ENCODE results near the gene KLHL29. TPM values are rescaled to one million over a fixed set of nuclear protein-coding genes. Genes with fewer than 3 reads are reported as not detected.

KLHL29 gene
- total RNA-seq, 2 experiments from 2014 or later: 2.9 to 3.5 TPM

GRCh38 chr2:23639406-23639982 lies 254.5 kb downstream of the KLHL29 start:
- no peak overlapping the region for H3K27ac Mint-ChIP-seq

GRCh38 chr2:23640711-23641110 lies 255.7 kb downstream of the KLHL29 start:
- Mint-ChIP-seq H3K36me3 (ENCODE audit: low read depth) (no peaks in the 10 kb centered on the region), H3K9me3 (no peaks in the 10 kb centered on the region), H3K4me3 (no peak overlapping the region), H3K27me3 (no peaks in the 10 kb centered on the region), H3K27ac (no peak overlapping the region), H3K4me1 (no peaks in the 10 kb centered on the region)
- CTCF ChIA-PET: no interaction called here
- DNase-seq: no peak
- POLR2A ChIA-PET: no interaction called here

More at GRCh38 chr2:23639406-23639982, 254.5 kb downstream of the KLHL29 start:
- CTCF ChIA-PET: no interaction called here
- Mint-ChIP-seq H3K4me1 (no peaks in the 10 kb centered on the region), H3K4me3 (no peak overlapping the region), H3K27me3 (no peaks in the 10 kb centered on the region), H3K36me3 (ENCODE audit: low read depth) (no peaks in the 10 kb centered on the region), H3K9me3 (no peaks in the 10 kb centered on the region)
- no peak for DNase-seq
- POLR2A ChIA-PET: no interaction called here

GRCh38 chr2:23642516-23642915 lies 257.5 kb downstream of the KLHL29 start:
- Mint-ChIP-seq H3K36me3 (ENCODE audit: low read depth) (no peaks in the 10 kb centered on the region), H3K27ac (no peak overlapping the region), H3K27me3 (no peaks in the 10 kb centered on the region), H3K4me1 (no peaks in the 10 kb centered on the region), H3K4me3 (no peak overlapping the region), H3K9me3 (no peaks in the 10 kb centered on the region)
- ChIA-PET CTCF (no interaction called here), POLR2A (no interaction called here)
- DNase-seq: no peak

- no peaks in the 10 kb centered on the region for H3K36me3 Mint-ChIP-seq (ENCODE audit: low read depth)
- H3K27ac Mint-ChIP-seq: no peak overlapping the region
- no peak for DNase-seq
- no peaks in the 10 kb centered on the region for H3K4me1 Mint-ChIP-seq
- POLR2A ChIA-PET: no interaction called here
- H3K27me3 Mint-ChIP-seq: no peaks in the 10 kb centered on the region
- H3K9me3 Mint-ChIP-seq: no peaks in the 10 kb centered on the region
- CTCF ChIA-PET: interaction anchor here (1.0 kb wide), 1 partner anchor 26 kb away, joined by 3 read pairs; no protein-coding TSS in a partner anchor
- H3K4me3 Mint-ChIP-seq: no peak overlapping the region
Observed at GRCh38 chr2:23645230-23645808, 260.3 kb downstream of the KLHL29 start.

- no peak for DNase-seq
- POLR2A ChIA-PET: no interaction called here
- H3K27me3 Mint-ChIP-seq: no peaks in the 10 kb centered on the region
- no peak overlapping the region for H3K4me3 Mint-ChIP-seq
- no peaks in the 10 kb centered on the region for H3K4me1 Mint-ChIP-seq
- no peaks in the 10 kb centered on the region for H3K9me3 Mint-ChIP-seq
- H3K27ac Mint-ChIP-seq: no peak overlapping the region
- no peaks in the 10 kb centered on the region for H3K36me3 Mint-ChIP-seq (ENCODE audit: low read depth)
- CTCF ChIA-PET: interaction anchor here (1.7 kb wide), 1 partner anchor 8 kb away, joined by 3 read pairs; no protein-coding TSS in a partner anchor
Observed at GRCh38 chr2:23647563-23647962, 262.6 kb downstream of the KLHL29 start.

- Mint-ChIP-seq H3K4me1 (no peaks in the 10 kb centered on the region), H3K36me3 (ENCODE audit: low read depth) (no peaks in the 10 kb centered on the region), H3K9me3 (no peaks in the 10 kb centered on the region), H3K4me3 (no peak overlapping the region), H3K27me3 (no peaks in the 10 kb centered on the region), H3K27ac (no peak overlapping the region)
- ChIA-PET POLR2A (no interaction called here), CTCF (no interaction called here)
- DNase-seq: no peak
Observed at GRCh38 chr2:23649303-23649702, 264.3 kb downstream of the KLHL29 start.

GRCh38 chr2:23649819-23650218 lies 264.8 kb downstream of the KLHL29 start:
- Mint-ChIP-seq H3K4me3 (no peak overlapping the region), H3K27me3 (no peaks in the 10 kb centered on the region), H3K4me1 (no peaks in the 10 kb centered on the region), H3K9me3 (no peaks in the 10 kb centered on the region), H3K36me3 (ENCODE audit: low read depth) (no peaks in the 10 kb centered on the region), H3K27ac (no peak overlapping the region)
- no peak for DNase-seq
- ChIA-PET CTCF (no interaction called here), POLR2A (no interaction called here)

- CTCF ChIA-PET: no interaction called here
Observed at GRCh38 chr2:23651187-23652080, 266.5 kb downstream of the KLHL29 start.

GRCh38 chr2:23653326-23653725 lies 268.3 kb downstream of the KLHL29 start:
- Mint-ChIP-seq H3K4me1 (peaks cover under 1% of the 10 kb centered on the region), H3K4me3 (no peak overlapping the region), H3K36me3 (ENCODE audit: low read depth) (no peaks in the 10 kb centered on the region), H3K27ac (no peak overlapping the region), H3K27me3 (no peaks in the 10 kb centered on the region), H3K9me3 (no peaks in the 10 kb centered on the region)
- POLR2A ChIA-PET: no interaction called here
- DNase-seq: no peak
- CTCF ChIA-PET: interaction anchor here (1.1 kb wide), 1 partner anchor 44 kb away, joined by 3 read pairs; no protein-coding TSS in a partner anchor

More at GRCh38 chr2:23651187-23652080, 266.5 kb downstream of the KLHL29 start:
- no peaks in the 10 kb centered on the region for H3K4me1 Mint-ChIP-seq
- no peaks in the 10 kb centered on the region for H3K9me3 Mint-ChIP-seq
- no peak for DNase-seq
- no peak overlapping the region for H3K4me3 Mint-ChIP-seq
- POLR2A ChIA-PET: no interaction called here
- H3K27me3 Mint-ChIP-seq: no peaks in the 10 kb centered on the region
- H3K36me3 Mint-ChIP-seq (ENCODE audit: low read depth): no peaks in the 10 kb centered on the region
- H3K27ac Mint-ChIP-seq: no peak overlapping the region

GRCh38 chr2:23654756-23655155 lies 269.8 kb downstream of the KLHL29 start:
- no peaks in the 10 kb centered on the region for H3K36me3 Mint-ChIP-seq (ENCODE audit: low read depth)
- no peaks in the 10 kb centered on the region for H3K9me3 Mint-ChIP-seq
- no peaks in the 10 kb centered on the region for H3K27me3 Mint-ChIP-seq
- CTCF ChIA-PET: interaction anchor here (1.0 kb wide), 1 partner anchor 8 kb away, joined by 3 read pairs; no protein-coding TSS in a partner anchor
- no peak for DNase-seq
- POLR2A ChIA-PET: no interaction called here
- H3K4me1 Mint-ChIP-seq: peaks cover 6% of the 10 kb centered on the region
- no peak overlapping the region for H3K27ac Mint-ChIP-seq
- H3K4me3 Mint-ChIP-seq: no peak overlapping the region

GRCh38 chr2:23655934-23656596 lies 271.1 kb downstream of the KLHL29 start:
- H3K27ac Mint-ChIP-seq: no peak overlapping the region
- no peaks in the 10 kb centered on the region for H3K27me3 Mint-ChIP-seq
- no peaks in the 10 kb centered on the region for H3K36me3 Mint-ChIP-seq (ENCODE audit: low read depth)
- H3K4me1 Mint-ChIP-seq: peaks cover 6% of the 10 kb centered on the region
- CTCF ChIA-PET: interaction anchor here (0.6 to 1.0 kb wide), 2 partner anchors 10 to 219 kb away, joined by 3 read pairs; no protein-coding TSS in a partner anchor
- no peak overlapping the region for H3K4me3 Mint-ChIP-seq
- POLR2A ChIA-PET: no interaction called here
- no peak for DNase-seq
- no peaks in the 10 kb centered on the region for H3K9me3 Mint-ChIP-seq

GRCh38 chr2:23656597-23656973 lies 271.6 kb downstream of the KLHL29 start:
- POLR2A ChIA-PET: no interaction called here
- H3K36me3 Mint-ChIP-seq (ENCODE audit: low read depth): no peaks in the 10 kb centered on the region
- CTCF ChIA-PET: no interaction called here
- H3K9me3 Mint-ChIP-seq: no peaks in the 10 kb centered on the region
- DNase-seq: no peak
- no peaks in the 10 kb centered on the region for H3K27me3 Mint-ChIP-seq
- H3K4me3 Mint-ChIP-seq: no peak overlapping the region
- no peak overlapping the region for H3K27ac Mint-ChIP-seq
- peaks cover 6% of the 10 kb centered on the region for H3K4me1 Mint-ChIP-seq

- no peaks in the 10 kb centered on the region for H3K9me3 Mint-ChIP-seq
- CTCF ChIA-PET: no interaction called here
- H3K36me3 Mint-ChIP-seq (ENCODE audit: low read depth): no peaks in the 10 kb centered on the region
- no peak overlapping the region for H3K27ac Mint-ChIP-seq
- H3K4me1 Mint-ChIP-seq: peaks cover 6% of the 10 kb centered on the region
- POLR2A ChIA-PET: no interaction called here
- H3K27me3 Mint-ChIP-seq: peaks cover 5% of the 10 kb centered on the region
- H3K4me3 Mint-ChIP-seq: no peak overlapping the region
- no peak for DNase-seq
Observed at GRCh38 chr2:23657371-23657770, 272.4 kb downstream of the KLHL29 start.
